PFSK-1 (cell line): ENCODE results near the gene MAPK13.

Experiments
- POLR2AphosphoS5 ChIP-seq: IDR thresholded peaks from 2 replicates; pipeline ENCODE4 v1.6.1; 2012; ENCODE audit warnings: low read depth, mild to moderate bottlenecking, control low read depth, low read length, moderate library complexity
- SIN3A ChIP-seq: IDR thresholded peaks from 2 replicates; pipeline ENCODE4 v1.6.1; 2012; ENCODE audit warnings: mild to moderate bottlenecking, low read length, moderate library complexity, borderline replicate concordance; ENCODE audit not compliant: insufficient read depth
- TAF1 ChIP-seq: IDR thresholded peaks from 2 replicates; pipeline ENCODE4 v1.6.1; 2012; ENCODE audit warnings: low read length, control low read depth, borderline replicate concordance; ENCODE audit not compliant: insufficient read depth
- TF ChIP-seq, protein P1 (sequence below), 2 experiments: IDR thresholded peaks; 2 replicates each; pipeline versions ENCODE4 v1.6.1 to v1.8.0; 2011 to 2012; ENCODE audit warnings: low read depth in 2 of 2, low read length in 2 of 2, control low read depth in 1 of 2, inconsistent platforms in 1 of 2, mild to moderate bottlenecking in 1 of 2, moderate library complexity in 1 of 2; ENCODE audit not compliant: insufficient read depth in 1 of 2

DNA sequence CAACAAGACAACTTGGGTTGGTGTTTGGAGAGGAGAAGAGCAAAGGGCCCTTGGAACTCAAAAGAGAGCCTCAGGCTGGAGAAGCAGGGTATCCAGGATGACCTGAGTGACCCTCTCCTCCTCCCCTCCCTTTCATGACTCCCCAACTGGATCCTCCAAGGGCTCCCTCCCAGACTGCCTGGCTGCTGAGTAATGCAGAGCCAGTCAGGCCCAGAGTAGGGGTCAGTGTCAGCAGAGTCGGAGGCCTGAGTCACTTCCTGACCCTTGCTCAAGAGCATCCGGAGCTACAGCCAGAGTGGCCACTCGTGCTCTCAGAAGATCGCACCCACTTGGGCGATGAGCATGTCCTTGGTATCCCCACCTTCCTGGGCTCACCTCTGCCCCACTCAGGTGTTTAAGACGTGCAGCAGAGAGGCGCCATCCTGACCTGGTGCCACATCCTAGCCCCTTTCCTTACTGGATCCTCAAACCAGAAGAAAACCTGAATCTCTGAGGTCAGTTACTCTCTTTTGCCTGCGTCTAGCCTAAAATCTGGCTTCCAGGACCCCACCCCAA lies 2.8 kb upstream of the MAPK13 start:
- TF ChIP-seq POLR2AphosphoS5 = no peak
- TF ChIP-seq, protein P1, sequence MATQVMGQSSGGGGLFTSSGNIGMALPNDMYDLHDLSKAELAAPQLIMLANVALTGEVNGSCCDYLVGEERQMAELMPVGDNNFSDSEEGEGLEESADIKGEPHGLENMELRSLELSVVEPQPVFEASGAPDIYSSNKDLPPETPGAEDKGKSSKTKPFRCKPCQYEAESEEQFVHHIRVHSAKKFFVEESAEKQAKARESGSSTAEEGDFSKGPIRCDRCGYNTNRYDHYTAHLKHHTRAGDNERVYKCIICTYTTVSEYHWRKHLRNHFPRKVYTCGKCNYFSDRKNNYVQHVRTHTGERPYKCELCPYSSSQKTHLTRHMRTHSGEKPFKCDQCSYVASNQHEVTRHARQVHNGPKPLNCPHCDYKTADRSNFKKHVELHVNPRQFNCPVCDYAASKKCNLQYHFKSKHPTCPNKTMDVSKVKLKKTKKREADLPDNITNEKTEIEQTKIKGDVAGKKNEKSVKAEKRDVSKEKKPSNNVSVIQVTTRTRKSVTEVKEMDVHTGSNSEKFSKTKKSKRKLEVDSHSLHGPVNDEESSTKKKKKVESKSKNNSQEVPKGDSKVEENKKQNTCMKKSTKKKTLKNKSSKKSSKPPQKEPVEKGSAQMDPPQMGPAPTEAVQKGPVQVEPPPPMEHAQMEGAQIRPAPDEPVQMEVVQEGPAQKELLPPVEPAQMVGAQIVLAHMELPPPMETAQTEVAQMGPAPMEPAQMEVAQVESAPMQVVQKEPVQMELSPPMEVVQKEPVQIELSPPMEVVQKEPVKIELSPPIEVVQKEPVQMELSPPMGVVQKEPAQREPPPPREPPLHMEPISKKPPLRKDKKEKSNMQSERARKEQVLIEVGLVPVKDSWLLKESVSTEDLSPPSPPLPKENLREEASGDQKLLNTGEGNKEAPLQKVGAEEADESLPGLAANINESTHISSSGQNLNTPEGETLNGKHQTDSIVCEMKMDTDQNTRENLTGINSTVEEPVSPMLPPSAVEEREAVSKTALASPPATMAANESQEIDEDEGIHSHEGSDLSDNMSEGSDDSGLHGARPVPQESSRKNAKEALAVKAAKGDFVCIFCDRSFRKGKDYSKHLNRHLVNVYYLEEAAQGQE (IDR thresholded peaks at IDR 0.05; ENCODE audit: insufficient read depth in 1 of 2, low read depth in 2 of 2, low read length in 2 of 2) = no peak
- TF ChIP-seq TAF1 = 0 out of 2 replicates have a peak, but pooled peaks have one; percentile 25
- TF ChIP-seq SIN3A = no peak
